GM19238 (cell line): ENCODE data around the gene ECE1.

Experiments used
- DNase-seq: peaks from one replicate; pipeline ENCODE4 v3.0.0; 2011; ENCODE audit warnings: low spot score; ENCODE audit not compliant: insufficient read length

Gene ECE1

DNA sequence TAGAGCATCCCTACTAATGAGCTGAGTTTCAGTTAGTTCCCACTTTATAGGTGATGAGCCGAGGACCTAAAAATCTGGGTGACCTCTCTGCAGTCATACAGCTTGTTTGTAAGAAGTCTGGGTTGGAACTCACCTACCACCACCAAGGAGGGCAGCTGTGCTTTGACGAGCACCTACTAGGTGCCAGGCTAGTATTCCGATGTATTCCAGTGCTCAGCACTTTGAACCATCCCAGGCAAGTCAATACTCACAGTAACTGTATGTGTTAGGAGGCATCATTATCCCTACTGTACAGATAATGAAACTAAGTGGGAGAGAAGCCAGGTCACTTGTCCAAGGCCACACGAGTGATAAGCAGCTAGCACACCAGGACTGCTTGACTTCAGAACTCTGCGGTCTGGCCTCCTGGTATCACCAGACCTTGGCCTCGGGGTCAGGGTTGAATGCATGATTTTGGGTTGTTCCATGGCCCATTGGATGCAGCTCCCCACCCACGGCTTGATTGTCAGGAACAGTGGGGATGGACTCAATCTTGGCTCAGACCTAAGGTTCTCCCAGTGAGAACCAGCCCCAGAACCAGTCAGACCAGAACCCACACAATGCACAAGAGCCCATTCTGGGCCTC, 20.7 kb downstream of the ECE1 start:
- no peak for DNase-seq

DNA sequence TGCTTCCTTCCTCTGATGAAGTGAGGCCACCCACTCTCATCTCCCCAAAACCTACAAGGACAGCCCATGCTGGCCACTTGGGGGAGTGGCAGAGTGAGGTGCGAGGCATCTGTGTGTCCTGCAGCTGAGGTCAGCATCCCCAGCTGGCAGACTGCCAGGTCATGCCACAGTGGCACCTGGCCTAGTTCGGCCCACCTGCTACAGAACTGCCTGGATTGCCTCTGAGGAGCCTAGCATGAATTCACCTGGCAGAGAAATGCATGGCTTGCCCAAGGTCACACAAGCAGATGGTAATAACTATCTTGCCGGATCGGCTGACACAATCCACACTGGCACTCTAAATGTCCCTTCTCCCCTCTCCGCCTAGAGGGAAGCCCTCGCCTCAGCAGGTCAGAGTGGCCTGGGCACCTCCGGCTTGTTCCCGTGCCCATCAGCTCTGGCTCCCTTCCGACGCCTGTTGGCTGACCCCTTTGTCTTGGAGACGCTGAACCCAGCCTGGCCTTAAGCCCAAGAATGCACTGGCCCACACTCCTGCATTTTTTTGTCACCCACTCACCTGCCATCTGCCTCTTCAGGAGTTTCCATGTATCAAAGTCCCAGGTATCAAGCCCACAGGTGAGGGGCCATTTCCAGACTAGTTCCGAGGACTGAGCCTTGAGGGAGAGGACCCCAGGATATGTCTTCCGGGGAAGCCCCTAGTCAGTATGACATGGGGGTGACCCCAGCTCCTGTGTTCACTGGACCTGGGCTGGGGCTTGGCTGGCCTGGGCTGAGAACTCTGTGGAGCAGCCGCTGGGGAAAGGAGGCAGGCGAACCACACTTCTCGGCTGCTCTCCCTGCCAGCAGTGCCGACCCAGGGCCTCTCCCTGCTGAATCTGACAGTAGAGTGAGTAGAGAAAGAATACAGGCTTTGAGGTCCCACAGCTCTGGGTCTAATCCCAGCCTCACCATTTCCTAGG, 21.7 kb downstream of the ECE1 start:
- DNase-seq: no peak

DNA sequence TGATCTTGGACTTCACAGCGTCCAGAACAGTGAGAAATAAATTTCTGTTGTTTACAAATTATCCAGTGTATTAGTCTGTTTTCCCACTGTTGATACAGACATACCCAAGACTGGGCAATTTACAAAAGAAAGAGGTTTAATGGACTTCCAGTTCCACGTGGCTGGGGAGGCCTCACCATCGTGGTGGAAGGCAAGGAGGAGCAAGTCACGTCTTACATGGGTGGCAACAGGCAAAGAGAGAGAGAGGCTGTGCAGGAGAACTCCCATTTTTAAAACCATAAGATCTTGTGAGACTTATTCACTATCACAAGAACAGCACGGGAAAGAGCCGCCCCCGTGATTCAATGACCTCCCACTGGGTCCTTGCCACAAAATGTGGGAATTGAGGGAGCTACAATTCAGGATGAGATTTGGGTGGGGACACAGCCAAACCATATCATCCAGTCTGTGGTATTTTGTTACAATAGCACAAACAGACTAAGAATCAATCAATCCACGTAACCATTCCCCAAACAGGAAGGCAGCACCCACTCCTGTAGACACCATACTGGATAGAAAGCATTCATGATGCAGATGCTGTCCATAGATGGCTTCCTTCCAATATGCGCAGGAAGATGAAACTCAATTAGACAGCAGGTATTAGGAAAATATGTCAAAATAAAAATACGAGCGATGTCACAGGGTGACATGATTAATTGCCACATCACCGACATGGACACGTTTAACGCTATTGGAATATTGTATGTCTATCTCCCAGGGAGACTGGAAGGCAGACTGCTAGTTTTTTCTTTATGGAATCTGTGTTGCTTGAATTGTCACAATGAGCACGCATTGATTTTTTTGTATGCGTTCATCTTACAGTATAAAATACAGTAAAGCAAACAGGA, 22.8 kb downstream of the ECE1 start:
- no peak for DNase-seq

DNA sequence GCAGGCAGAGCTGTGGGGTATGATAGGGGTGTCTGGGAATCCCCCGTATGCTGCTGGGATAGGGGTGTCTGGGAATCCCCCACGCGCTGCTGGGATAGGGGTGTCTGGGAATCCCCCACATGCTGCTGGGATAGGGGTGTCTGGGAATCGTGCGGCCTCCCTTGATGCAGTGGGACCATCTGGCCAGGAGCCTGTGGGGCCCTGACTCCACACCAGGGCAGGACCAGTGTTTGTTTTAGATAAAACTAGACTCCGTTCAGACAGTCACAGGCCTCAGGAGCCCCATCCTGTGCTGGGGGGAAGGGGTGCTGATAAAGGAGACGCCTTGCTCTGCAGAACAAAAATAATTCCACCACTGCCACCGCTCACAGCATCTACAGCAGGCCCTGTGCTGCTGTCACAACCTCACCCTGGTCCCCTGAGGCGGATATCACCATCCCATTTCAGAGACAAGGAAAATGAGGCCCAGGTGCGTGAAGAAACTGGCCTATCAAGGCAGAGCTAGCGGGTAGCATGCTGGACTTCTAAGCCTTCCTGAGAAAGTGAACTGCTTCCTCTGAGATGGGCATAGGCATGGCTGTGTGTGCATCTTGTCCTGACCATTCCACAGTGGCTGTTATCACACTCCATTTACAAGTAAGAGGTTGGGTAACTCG, 24.0 kb downstream of the ECE1 start:
- no peak for DNase-seq

DNA sequence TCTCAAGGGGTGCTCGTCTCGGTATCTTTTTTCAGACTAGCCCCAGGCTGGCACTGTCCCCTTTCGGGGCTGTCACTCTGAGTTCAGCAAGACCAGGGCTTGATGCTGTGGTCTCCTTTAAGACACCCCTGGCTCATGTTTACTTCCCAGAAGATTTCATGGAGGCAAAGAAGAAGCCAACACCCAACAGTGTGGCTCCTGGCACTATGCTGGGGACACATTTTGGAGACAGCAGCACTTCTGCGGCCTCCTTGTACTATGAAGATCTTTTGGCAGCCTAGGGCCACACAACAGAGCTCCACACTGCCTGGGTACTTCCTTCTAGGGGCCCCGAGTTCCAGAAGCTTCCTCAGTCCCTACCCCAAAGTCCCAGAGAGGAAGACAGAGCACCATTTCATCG, 24.6 kb downstream of the ECE1 start:
- DNase-seq: no peak

DNA sequence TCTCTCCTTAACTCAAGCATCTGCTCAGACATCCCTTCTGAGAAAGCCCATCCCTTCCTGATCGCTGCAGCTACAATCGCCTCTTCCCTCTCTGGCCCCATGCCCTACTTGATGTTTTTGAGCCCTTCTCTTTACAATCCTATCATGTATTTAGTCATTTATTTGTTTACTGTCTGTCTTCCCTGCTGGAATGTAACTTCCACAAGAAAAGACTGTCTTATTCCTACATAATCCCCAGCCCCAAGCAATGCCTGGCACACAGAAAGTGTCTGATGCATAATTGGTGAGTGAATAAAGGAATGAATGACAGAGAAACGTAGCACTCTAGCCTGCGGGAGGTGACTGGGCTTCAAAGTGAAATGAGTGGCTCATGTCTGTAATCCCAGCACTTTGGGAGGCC, 25.4 kb downstream of the ECE1 start:
- no peak for DNase-seq

DNA sequence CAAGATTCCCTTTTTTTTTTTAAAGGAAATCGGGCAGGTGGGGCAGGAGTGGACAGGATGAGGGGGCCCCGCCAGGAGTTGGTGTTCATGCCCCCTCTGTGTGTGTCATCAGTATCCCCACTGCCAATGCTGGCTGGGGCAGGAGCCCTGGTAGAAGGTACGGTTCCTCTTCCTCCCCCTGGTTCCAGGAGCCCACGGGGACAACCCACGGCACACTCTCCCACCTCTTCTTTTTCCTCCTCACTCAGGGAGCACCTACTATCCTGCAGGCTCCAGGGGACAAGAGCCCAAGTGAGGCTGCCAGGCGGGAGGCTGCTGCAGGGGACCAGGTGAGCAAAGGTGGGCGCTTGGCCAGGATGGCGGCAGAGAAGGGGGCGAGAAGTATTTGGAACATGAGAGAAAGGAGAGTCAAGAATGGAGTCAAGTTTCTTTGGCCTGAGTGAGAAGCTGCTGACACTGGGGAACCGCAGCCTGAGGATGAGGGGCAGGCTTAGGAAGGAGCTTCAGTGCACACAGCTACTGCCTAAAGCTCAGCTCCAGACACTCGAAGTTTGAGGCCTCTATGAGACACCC, 26.5 kb downstream of the ECE1 start:
- DNase-seq: no peak

DNA sequence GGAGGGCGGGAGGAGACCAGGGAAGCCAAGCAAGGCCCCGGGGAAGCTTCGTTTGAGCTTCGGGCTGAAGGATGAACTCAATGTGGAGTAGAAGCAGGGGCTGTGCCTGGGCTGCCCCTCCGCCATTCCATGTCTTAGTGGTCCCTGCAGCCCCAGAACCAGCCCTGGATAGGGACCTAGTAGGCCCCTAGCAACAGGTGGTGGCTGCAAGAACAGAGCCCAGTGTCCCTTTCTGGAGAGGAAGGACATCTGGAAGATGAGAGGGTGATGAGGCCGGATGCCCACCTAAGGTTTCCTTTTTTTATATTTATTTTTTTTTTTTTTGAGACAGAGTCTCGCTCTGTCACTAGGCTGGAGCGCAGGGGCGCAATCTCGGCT, 27.2 kb downstream of the ECE1 start:
- DNase-seq: no peak

DNA sequence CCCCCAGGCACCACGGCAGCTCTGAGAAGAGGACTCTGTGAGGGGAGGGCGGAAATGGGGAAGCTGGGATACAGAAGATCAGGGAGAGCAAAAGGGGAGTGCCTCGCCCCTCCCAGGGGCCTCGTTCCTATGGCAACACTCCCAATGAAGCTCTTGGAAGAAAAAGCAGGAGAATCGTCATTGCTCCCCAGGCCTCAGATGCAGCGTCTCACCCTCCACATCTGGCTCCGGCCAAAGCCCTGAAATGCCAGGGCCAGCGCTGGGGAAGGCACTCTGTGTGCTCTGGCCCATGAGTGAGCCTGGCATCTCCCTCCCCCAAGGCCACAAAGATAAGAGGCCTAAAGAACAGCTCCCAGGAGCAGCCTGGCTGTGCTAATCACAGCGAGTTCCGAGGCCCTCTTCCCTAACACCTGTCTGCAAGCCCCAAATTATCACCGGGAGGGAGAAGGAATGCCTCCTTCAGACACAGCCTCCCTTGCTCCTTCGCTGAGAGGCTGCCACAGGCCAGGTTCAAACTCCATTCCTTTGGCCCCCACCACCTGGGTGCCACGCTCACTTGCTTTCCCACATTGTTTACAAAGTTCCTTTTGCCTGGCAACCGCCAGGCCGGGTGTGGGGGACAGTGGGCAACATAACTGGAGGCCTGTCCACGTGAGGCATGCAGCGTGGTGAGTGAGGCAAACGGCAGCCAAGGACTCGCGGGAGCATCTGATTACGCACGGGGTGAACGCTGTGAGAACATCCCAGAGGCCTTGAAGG, 27.8 kb downstream of the ECE1 start:
- no peak for DNase-seq

DNA sequence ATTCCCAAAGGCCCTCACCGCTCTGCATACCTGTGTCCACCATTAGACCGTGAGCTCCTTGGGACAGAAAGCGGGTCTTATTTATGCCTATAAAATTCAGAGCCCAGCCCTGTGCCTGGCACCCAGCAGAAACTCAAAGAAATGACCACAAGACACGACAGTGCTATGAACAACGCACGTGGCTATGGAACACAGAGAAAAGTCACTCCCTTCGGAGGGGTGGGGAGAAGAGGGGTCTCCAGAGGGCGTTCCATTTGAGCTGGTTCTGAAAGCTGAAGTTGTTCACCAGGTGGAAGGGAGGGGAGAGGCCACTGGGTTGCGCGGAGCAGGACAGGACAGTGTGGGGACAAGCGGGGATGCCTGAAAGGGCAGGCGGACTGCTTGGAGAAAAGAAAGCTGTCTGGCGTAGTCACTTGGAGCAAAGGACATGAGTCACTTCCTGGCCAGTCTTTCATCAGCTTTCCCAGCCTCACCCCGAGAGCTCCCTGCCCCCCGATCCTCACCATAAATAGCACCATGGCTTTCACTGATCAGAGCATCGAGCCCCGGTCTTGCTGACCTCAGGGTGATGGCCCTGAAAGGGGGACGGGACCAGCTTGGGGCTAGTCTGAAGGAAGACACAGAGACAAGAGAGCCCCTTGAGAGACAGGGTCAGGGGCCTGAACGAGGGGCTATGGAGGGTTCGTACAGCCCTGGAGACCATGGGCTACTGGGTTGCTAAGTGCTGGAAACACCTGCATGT, 28.5 kb downstream of the ECE1 start:
- DNase-seq: no peak

DNA sequence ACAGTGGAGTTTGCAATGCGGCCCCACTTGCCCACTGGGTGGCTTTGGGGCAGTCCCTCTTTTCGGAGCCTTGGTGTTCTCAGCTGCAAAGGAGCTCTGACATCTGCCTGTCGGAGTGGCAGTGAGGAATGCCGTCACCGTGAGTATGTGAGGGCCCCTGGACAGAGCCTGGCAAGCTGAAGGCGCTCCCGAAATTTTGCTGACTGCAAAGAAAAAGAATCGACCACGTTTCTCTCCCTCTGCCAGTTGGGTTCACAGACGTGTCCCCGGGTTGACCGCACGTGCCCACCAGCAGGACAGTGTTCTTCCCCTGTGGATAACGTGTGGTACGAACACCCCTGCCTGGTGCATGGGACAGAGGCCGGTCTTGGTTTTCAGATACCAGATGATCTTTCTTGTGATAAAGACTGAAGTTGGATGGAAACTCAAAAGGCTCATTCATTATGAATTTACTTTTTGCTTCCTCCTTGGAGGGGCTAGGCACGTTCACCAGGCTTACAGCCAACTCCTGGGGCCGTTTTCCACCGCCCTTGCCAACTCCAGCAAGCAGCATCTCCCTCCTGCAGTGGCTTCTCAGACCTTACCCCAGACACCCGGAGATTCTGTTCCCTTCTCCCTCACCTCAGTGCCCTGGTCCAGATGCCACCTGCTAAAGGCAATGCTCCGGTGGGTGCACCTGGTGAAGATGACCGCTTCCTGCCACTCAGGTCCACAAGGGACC, 29.7 kb downstream of the ECE1 start:
- DNase-seq: no peak

DNA sequence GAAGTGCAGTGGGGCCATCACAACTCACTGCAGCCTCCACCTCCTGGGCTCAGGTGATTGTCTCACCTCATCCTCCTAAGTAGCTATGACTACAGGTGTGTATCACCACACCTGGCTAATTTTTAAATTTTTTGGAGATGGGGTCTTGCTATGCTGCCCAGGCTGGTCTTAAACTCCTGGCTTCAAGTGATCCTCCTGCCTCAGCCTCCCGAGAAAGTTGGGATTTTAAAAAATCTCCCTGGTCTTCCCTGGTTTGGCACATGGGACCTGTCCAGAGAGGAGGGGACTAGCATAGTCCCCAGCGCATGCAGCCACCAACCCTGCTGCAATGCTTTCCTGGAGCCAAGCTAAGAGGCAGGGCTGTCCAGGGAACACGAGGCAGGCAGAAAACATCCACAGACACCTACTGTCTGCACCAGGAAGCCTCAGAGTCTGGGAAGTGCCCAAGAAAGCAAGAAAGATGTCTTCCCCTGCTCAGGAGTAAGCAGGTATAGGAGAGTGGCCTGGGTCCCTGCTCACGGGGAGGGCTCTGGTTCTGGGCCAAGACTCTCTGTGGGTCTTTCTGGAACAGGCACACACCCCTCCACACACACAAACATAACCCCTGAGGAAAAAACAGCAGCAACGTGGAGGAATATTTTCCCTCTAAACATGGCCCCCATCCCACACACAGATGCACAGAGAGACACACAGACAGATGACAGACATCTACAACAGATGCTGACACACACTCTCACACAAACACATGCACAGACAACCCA, 30.8 kb downstream of the ECE1 start:
- DNase-seq: no peak

DNA sequence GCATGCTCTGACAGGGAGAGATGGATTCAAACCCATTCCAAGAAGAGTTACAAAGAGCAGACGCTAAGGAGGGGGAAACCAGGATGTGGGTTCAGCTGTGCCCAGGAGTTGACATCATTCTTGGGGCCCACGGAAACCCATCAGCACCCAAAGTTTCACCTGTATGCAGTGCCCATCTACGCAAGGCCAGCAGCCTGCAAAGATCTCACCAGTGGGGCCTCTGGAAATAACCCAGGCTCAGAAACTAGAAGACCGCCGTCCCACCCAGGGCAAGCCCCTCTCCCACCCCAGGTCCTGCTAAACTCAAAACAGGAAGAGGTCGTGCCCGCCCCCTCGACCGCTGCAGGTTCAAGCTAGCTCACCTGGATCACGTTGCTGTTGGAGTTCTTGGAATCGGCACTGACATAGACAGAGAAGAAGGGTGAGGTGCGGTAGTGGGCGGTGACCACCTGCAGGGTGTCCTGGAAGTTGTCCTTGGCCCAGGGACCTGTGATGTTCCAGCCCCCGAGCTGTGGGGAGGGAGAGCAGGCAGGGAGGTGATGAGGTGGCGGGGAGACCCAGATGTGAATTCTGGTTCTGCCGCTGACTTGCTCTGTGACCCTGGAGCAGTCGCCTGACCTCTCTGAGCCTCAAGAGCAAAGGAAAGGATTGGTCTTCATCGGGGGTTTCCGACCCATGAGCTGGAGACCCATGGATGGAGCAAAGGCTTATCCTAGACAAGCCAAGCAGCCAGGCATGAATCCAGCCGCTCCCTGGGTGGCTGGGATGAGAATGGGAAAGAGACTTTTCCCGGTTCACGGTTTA, 31.7 kb downstream of the ECE1 start:
- no peak for DNase-seq

DNA sequence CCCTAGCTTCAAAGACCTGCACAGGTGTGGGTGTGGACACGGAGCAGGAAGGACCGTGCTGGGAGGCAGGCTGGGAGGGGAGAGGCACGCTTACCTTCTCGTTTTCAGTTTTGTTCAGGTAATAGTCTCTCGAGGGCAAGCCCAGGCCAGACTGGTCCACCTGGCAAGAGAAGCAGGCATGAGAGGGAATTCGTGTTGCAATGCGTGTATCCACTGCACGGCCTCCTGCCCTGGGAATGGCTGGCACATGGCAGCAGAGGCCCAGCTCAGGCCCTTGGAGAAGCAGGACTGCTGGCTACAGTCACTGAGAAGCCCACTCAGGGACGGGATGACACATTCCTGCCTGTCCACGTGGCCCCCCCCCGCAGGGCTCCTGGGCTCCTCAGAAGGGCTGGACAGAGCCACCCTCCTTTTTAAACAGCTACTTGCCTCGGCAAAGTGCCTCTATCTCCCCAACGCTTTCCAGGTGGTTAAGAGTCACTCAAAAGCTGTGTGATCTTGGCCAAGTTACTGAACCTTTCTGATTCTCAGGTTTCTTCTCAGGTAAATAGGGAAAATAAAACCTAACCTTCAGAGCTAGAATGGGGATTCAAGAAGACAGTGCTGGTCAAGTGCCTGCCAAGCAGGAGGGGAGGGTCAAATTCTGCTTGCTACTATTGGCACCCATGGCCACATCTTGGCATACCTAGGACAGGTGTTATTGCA, 32.7 kb downstream of the ECE1 start:
- DNase-seq: no peak

DNA sequence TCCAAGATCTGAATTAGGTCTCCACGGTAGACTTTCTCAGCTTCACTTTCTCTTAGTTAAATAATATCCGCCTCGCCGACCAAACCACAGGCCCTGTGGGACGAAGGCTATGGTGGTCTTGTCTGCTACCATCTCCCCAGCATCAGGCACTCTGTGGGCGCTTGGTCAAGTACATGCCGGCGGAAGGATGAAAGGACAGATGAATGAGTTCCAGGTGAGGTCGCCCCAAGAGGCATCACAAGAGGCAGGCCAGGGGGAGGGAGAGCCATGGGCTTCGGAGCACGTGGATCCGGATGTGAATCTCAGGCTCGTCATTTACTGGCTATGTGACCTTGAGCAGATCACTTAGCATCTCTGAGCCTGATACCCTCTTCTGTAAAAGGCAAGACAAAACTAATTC, 33.5 kb downstream of the ECE1 start:
- no peak for DNase-seq

DNA sequence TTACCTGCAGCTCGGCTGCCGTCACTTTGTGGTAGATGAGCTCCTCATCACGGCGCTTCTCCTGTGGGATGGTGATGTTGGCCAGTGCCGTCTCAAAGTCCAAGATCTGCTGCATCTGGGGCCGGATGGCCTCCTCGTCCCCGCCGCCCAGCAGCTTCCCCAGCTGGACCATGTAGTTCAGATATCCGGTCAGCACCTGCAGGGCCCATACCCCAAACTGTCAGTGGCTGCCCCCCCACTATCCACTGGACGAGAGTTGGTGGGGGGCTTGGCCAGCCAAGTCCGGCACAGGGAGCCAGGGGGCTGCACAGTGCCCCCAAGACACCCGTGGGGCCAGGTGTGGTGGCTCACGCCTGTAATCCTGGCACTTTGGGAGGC, 34.3 kb downstream of the ECE1 start:
- no peak for DNase-seq
